ENCODE results near the gene MAP10. TPM values are rescaled to one million over a fixed set of nuclear protein-coding genes. Genes with fewer than 3 reads are reported as not detected.

MAP10 gene
- total RNA-seq, 1 donor from 2014 or later = 3.3 TPM

- H3K27me3 ChIP-seq = no peaks in the 10 kb centered on the region
- TF ChIP-seq CTCF (IDR thresholded peaks at IDR 0.05) (no peak), EZH2 (IDR thresholded peaks at IDR 0.05) (no peak), EZH2phosphoT487 (IDR thresholded peaks at IDR 0.05) (no peak)
- H3K79me2 ChIP-seq (ENCODE audit: low read depth) = no peaks in the 10 kb centered on the region
- H3K4me3 ChIP-seq = no peak overlapping the region
- no peak overlapping the region for H2AFZ ChIP-seq (replicated peaks)
- peaks cover 4% of the 10 kb centered on the region for H3K4me1 Mint-ChIP-seq
- no peaks in the 10 kb centered on the region for H3K36me3 ChIP-seq
- H3K9me3 Mint-ChIP-seq = peaks cover 2% of the 10 kb centered on the region
- H3K27ac ChIP-seq = no peak overlapping the region
- no peak overlapping the region for H3K4me3 Mint-ChIP-seq
- no peaks in the 10 kb centered on the region for H3K9me3 ChIP-seq (ENCODE audit: low read depth)
- no peak overlapping the region for H3K9ac ChIP-seq
- no peaks in the 10 kb centered on the region for H3F3A ChIP-seq (ENCODE audit: low read depth)
- no peaks in the 10 kb centered on the region for H3K36me3 Mint-ChIP-seq
- DNase-seq (ENCODE audit: low spot score) = no peak
- peaks cover 5% of the 10 kb centered on the region for H3K4me1 ChIP-seq
- H4K20me1 ChIP-seq (ENCODE audit: low read depth) = no peaks in the 10 kb centered on the region
- H3K27ac Mint-ChIP-seq = no peak overlapping the region
- no peak overlapping the region for H3K4me2 ChIP-seq
- H3K27me3 Mint-ChIP-seq (ENCODE audit: insufficient read depth, low read depth) = no peaks in the 10 kb centered on the region
These were observed 7.3 kb downstream of the MAP10 start for GRCh38 chr1:232812560-232812959.

GRCh38 chr1:232813097-232813496, 7.9 kb downstream of the MAP10 start:
- H3K4me3 ChIP-seq = no peak overlapping the region
- no peaks in the 10 kb centered on the region for H3K79me2 ChIP-seq (ENCODE audit: low read depth)
- no peaks in the 10 kb centered on the region for H3K27me3 ChIP-seq
- H3K27me3 Mint-ChIP-seq (ENCODE audit: insufficient read depth, low read depth) = no peaks in the 10 kb centered on the region
- no peaks in the 10 kb centered on the region for H3K9me3 ChIP-seq (ENCODE audit: low read depth)
- DNase-seq (ENCODE audit: low spot score) = no peak
- H3K4me3 Mint-ChIP-seq = no peak overlapping the region
- H4K20me1 ChIP-seq (ENCODE audit: low read depth) = no peaks in the 10 kb centered on the region
- no peak overlapping the region for H2AFZ ChIP-seq (replicated peaks)
- no peaks in the 10 kb centered on the region for H3K36me3 Mint-ChIP-seq
- no peak overlapping the region for H3K9ac ChIP-seq
- no peaks in the 10 kb centered on the region for H3F3A ChIP-seq (ENCODE audit: low read depth)
- H3K4me1 Mint-ChIP-seq = peaks cover 4% of the 10 kb centered on the region
- H3K9me3 Mint-ChIP-seq = peaks cover 2% of the 10 kb centered on the region
- no peak overlapping the region for H3K27ac ChIP-seq
- no peaks in the 10 kb centered on the region for H3K36me3 ChIP-seq
- H3K4me2 ChIP-seq = no peak overlapping the region
- no peak overlapping the region for H3K27ac Mint-ChIP-seq
- peaks cover 5% of the 10 kb centered on the region for H3K4me1 ChIP-seq
- TF ChIP-seq CTCF (IDR thresholded peaks at IDR 0.05) = no peak
- no peak for TF ChIP-seq EZH2 (IDR thresholded peaks at IDR 0.05)
- TF ChIP-seq EZH2phosphoT487 (IDR thresholded peaks at IDR 0.05) = no peak

DNA sequence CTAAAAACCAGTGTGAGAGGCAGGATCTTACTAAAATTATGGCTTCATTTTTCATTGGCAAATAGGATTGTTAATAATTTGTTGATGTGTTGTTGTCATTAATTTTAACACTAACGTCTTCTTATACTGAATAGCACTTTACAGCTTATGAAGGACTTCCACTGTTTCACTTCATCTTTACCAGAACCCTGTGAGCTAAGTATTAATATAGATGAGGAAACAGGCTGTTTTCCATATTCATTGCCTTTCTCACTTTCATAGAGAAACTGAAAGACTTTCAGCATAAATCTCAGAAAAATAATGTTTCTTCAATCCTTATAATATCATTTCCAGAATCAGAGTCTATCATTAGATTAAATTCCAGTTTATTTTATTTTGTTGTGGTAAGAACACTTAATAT, 8.5 kb downstream of the MAP10 start:
- Histone ChIP-seq H3K9ac (no peak overlapping the region), H3K4me1 (peaks cover 1% of the 10 kb centered on the region), H3K27ac (no peak overlapping the region), H3F3A (ENCODE audit: low read depth) (no peaks in the 10 kb centered on the region), H4K20me1 (ENCODE audit: low read depth) (no peaks in the 10 kb centered on the region), H3K27me3 (no peaks in the 10 kb centered on the region), H3K79me2 (ENCODE audit: low read depth) (no peaks in the 10 kb centered on the region), H3K9me3 (ENCODE audit: low read depth) (no peaks in the 10 kb centered on the region), H3K4me2 (no peak overlapping the region), H3K4me3 (no peak overlapping the region), H3K36me3 (no peaks in the 10 kb centered on the region), H2AFZ (replicated peaks) (no peak overlapping the region)
- no peak for DNase-seq (ENCODE audit: low spot score)
- Mint-ChIP-seq H3K9me3 (peaks cover 2% of the 10 kb centered on the region), H3K27me3 (ENCODE audit: insufficient read depth, low read depth) (no peaks in the 10 kb centered on the region), H3K36me3 (no peaks in the 10 kb centered on the region), H3K4me3 (no peak overlapping the region), H3K27ac (no peak overlapping the region), H3K4me1 (peaks cover 4% of the 10 kb centered on the region)
- TF ChIP-seq CTCF (IDR thresholded peaks at IDR 0.05) = no peak
- TF ChIP-seq EZH2phosphoT487 (IDR thresholded peaks at IDR 0.05) = no peak

All from neural progenitor cell (in vitro differentiated cells).